GM12878 (cell line): ENCODE results near the gene RBKS. TPM values are rescaled to one million over a fixed set of nuclear protein-coding genes. Genes with fewer than 3 reads are reported as not detected.

Experiments used
- BHLHE40 ChIP-seq, 2 experiments: fragments of 450-650 bp in 1 of 2; IDR thresholded peaks; 2 replicates each; pipeline ENCODE4 v1.6.1; 2011 to 2017; ENCODE audit warnings: low read depth in 2 of 2, borderline replicate concordance in 1 of 2, improper control_type of control experiment in 1 of 2, low read length in 1 of 2, mild to moderate bottlenecking in 1 of 2
- CBX3 ChIP-seq: fragments of 200-600 bp; sonication (generic); IDR thresholded peaks from 2 replicates; pipeline ENCODE4 v1.6.1; 2016; ENCODE audit warnings: low read depth, borderline replicate concordance
- CBX5 ChIP-seq: sonication (generic); IDR thresholded peaks from 2 replicates; pipeline ENCODE4 v1.6.1; 2016; ENCODE audit warnings: low read depth, moderate library complexity, mild to moderate bottlenecking, inconsistent platforms
- HDAC6 ChIP-seq: fragments of 200-600 bp; sonication (generic); IDR thresholded peaks from one replicate; pipeline ENCODE4 v1.8.0; 2017; ENCODE audit warnings: antibody characterized with exemption; ENCODE audit not compliant: unreplicated experiment
- IRF4 ChIP-seq: IDR thresholded peaks from 2 replicates; pipeline ENCODE4 v1.6.1; 2011; ENCODE audit warnings: low read depth, low read length
- KAT2A ChIP-seq: conservative IDR thresholded peaks from 2 replicates; pipeline ENCODE4 v1.6.1; 2011; ENCODE audit warnings: low read depth, low read length; ENCODE audit not compliant: control insufficient read depth
- PAX5 ChIP-seq: IDR thresholded peaks from 2 replicates; pipeline ENCODE4 v1.6.1; 2011; ENCODE audit warnings: low read depth, low read length, borderline replicate concordance
- RAD21 ChIP-seq: IDR thresholded peaks from 2 replicates; pipeline ENCODE4 v1.6.1; 2011; ENCODE audit warnings: mild to moderate bottlenecking, low read depth, low read length, moderate library complexity; ENCODE audit not compliant: insufficient read depth
- RUNX3 ChIP-seq: IDR thresholded peaks from 2 replicates; pipeline ENCODE4 v1.6.1; 2012; ENCODE audit warnings: low read length, inconsistent platforms
- SIN3A ChIP-seq: IDR thresholded peaks from 2 replicates; pipeline ENCODE4 v1.6.1; 2012; ENCODE audit warnings: low read depth, low read length, improper control_type of control experiment
- SUZ12 ChIP-seq: fragments of 200-600 bp; sonication (generic); IDR thresholded peaks from one replicate; pipeline ENCODE4 v1.6.1; 2018; ENCODE audit warnings: antibody characterized with exemption, mild to moderate bottlenecking; ENCODE audit not compliant: unreplicated experiment
- polyA plus RNA-seq, 11 experiments: library from polyadenylated mRNA; depleted of rRNA in 4 of 11; unstranded in 6 of 11; stranded (reverse) in 5 of 11; fragments of >200 nt; fragmentation: Nextera tagmentation in 4 of 11; fragmentation: Illumina TruSeq in 1 of 11; extraction: Ambion mirVana in 4 of 11; extraction: Trizol in 1 of 11; gene quantifications; 1 replicate in 1 of 11; 2 replicates in 10 of 11; pipeline versions ENCODE4 v1.2.1 to v1.2.3, GENCODE V29; 2011 to 2016; ENCODE audit warnings: inconsistent platforms in 2 of 11, missing spikeins in 2 of 11, low read depth in 1 of 11
- total RNA-seq, 4 experiments: library from RNA; depleted of rRNA in 3 of 4; stranded (reverse); fragments of >200 nt in 3 of 4; fragmentation: Illumina TruSeq in 1 of 4; extraction: Trizol in 1 of 4; gene quantifications; 2 replicates each; pipeline versions ENCODE4 v1.2.1 to v1.2.3, GENCODE V29; 2013 to 2021
- TF ChIP-seq, protein P1 (sequence below): IDR thresholded peaks from 2 replicates; pipeline ENCODE4 v1.6.1; 2011; ENCODE audit warnings: mild to moderate bottlenecking, low read depth, low read length, moderate library complexity; ENCODE audit not compliant: insufficient replicate concordance

Gene RBKS
- total and polyA plus RNA-seq, 10 of the 15 experiments (the other 5 are each of a cell fraction or from before 2014, with no cell fraction given), result 0.39 to 1.8 (median 1.0) TPM

- TF ChIP-seq CBX3 (no peak), KAT2A (no peak), SUZ12 (no peak), CBX5 (no peak), PAX5 (no peak), SIN3A (no peak), RUNX3 (no peak), RAD21 (no peak), IRF4 (no peak), HDAC6 (no peak), BHLHE40 (IDR thresholded peaks at IDR 0.05; ENCODE audit: borderline replicate concordance in 1 of 2, low read depth in 2 of 2, low read length in 1 of 2) (no peak)
- TF ChIP-seq, protein P1, sequence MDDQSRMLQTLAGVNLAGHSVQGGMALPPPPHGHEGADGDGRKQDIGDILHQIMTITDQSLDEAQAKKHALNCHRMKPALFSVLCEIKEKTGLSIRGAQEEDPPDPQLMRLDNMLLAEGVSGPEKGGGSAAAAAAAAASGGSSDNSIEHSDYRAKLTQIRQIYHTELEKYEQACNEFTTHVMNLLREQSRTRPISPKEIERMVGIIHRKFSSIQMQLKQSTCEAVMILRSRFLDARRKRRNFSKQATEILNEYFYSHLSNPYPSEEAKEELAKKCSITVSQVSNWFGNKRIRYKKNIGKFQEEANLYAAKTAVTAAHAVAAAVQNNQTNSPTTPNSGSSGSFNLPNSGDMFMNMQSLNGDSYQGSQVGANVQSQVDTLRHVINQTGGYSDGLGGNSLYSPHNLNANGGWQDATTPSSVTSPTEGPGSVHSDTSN, result no peak
Observed at GRCh38 chr2:27763907-27764267, 126.3 kb downstream of the RBKS start (continued).
